HCT116 (cell line): ENCODE data around the gene ASAP2. TPM values are rescaled to one million over a fixed set of nuclear protein-coding genes. Genes with fewer than 3 reads are reported as not detected.

Experiments
- ATAC-seq: fragments of 200-7000 bp; cut with Tn5 transposase; 2 replicates; pipeline ENCODE4 v1.9.1; 2020; ENCODE audit warnings: mild to moderate bottlenecking, moderate library complexity
- BruUV-seq: library from RNA; stranded (reverse); fragments of 400-500 nt; replicated peaks from 2 replicates; lab custom pipeline; 2021; lab: Mats Ljungman, UMichigan
- CTCF ChIA-PET: fragments of 300-600 bp; sonication (Branson Sonifier 250); formaldehyde crosslinking; loops from one replicate; lab custom pipeline; 2021; ENCODE audit warnings: antibody characterized with exemption; lab: Charles Lee
- POLR2A ChIA-PET: fragments of 300-600, 350-600 bp; sonication (Branson Sonifier 250); formaldehyde crosslinking; loops from one replicate; lab custom pipeline; 2021; ENCODE audit warnings: antibody characterized with exemption; lab: Charles Lee
- RAD21 ChIA-PET, 2 experiments: fragments of 300-600 bp; sonication (Branson Sonifier 250); formaldehyde crosslinking; loops; one replicate each; lab custom pipeline; 2023; ENCODE audit warnings: low total read pairs in 2 of 2; ENCODE audit not compliant: uncharacterized antibody in 2 of 2, unreplicated experiment in 2 of 2, low non-redundant PET in 1 of 2; lab: Charles Lee
- DNase-seq: peaks from one replicate; pipeline ENCODE4 v3.0.0-alpha.2; 2010; ENCODE audit warnings: low read depth, low spot score
- H2AFZ ChIP-seq: fragments of 200-600 bp; shearing (Covaris generic), sonication (generic); 2 replicates; pipeline ENCODE4 v1.6.1; 2017; ENCODE audit warnings: low read depth, mixed run types, mixed read lengths, antibody characterized with exemption, low read length; ENCODE audit not compliant: poor library complexity, severe bottlenecking
- H3K27ac ChIP-seq: 2 replicates; pipeline ENCODE4 v1.5.1; 2012; ENCODE audit warnings: low read depth, low read length
- H3K27me3 ChIP-seq: fragments of 200-600 bp; sonication (generic); 2 replicates; pipeline ENCODE4 v1.6.1; 2016; ENCODE audit warnings: mixed run types, low read length, mixed read lengths; ENCODE audit not compliant: insufficient read depth
- H3K36me3 ChIP-seq, 2 experiments: fragments of 200-500 bp in 1 of 2; fragments of 200-600 bp in 1 of 2; sonication (Bioruptor generic) in 1 of 2; sonication (generic) in 1 of 2; 2 replicates each; pipeline versions ENCODE4 v1.5.1 to v1.6.1; 2014 to 2016; ENCODE audit warnings: low read length in 2 of 2, inconsistent platforms in 1 of 2, mixed read lengths in 1 of 2, mixed run types in 1 of 2; ENCODE audit not compliant: insufficient read depth in 2 of 2, control insufficient read depth in 1 of 2
- H3K4me1 ChIP-seq, 2 experiments: fragments of 200-600 bp in 1 of 2; sonication (generic) in 1 of 2; 2 replicates each; pipeline versions ENCODE4 v1.5.1 to v1.6.1; 2012 to 2017; ENCODE audit warnings: low read length in 2 of 2, inconsistent platforms in 1 of 2, mild to moderate bottlenecking in 1 of 2, mixed read lengths in 1 of 2, mixed run types in 1 of 2, moderate library complexity in 1 of 2; ENCODE audit not compliant: insufficient read depth in 2 of 2, control insufficient read depth in 1 of 2
- H3K4me2 ChIP-seq: fragments of 200-600 bp; sonication (generic); 2 replicates; pipeline ENCODE4 v1.6.1; 2017; ENCODE audit warnings: mixed run types, low read length, mixed read lengths
- H3K4me3 ChIP-seq, 2 experiments: fragments of 200-600 bp in 1 of 2; sonication (generic) in 1 of 2; replicated peaks in 1 of 2; 2 replicates each; pipeline ENCODE4 v1.5.1; 2011 to 2016; ENCODE audit warnings: low read length in 2 of 2, control low read depth in 1 of 2, low read depth in 1 of 2, mild to moderate bottlenecking in 1 of 2, mixed read lengths in 1 of 2, mixed run types in 1 of 2
- H3K79me2 ChIP-seq: fragments of 200-600 bp; sonication (generic); 2 replicates; pipeline ENCODE4 v1.6.1; 2017; ENCODE audit warnings: mild to moderate bottlenecking, mixed run types, low read length, moderate library complexity, mixed read lengths; ENCODE audit not compliant: insufficient read depth
- H3K9ac ChIP-seq: fragments of 200-600 bp; sonication (generic); 2 replicates; pipeline ENCODE4 v1.6.1; 2016; ENCODE audit warnings: low read length, mixed read lengths
- H3K9me2 ChIP-seq: fragments of 200-600 bp; sonication (generic), shearing (Covaris generic); 2 replicates; pipeline ENCODE4 v1.6.1; 2017; ENCODE audit warnings: mixed run types, mild to moderate bottlenecking, moderate library complexity; ENCODE audit not compliant: insufficient read depth
- H3K9me3 ChIP-seq, 2 experiments: fragments of 200-500 bp in 1 of 2; fragments of 200-600 bp in 1 of 2; sonication (Bioruptor generic) in 1 of 2; sonication (generic) in 1 of 2; 2 replicates each; pipeline ENCODE4 v1.6.1; 2014 to 2017; ENCODE audit warnings: low read length in 2 of 2, mixed read lengths in 2 of 2, inconsistent platforms in 1 of 2, low read depth in 1 of 2, mild to moderate bottlenecking in 1 of 2, mixed run types in 1 of 2, moderate library complexity in 1 of 2; ENCODE audit not compliant: control insufficient read depth in 1 of 2, insufficient read depth in 1 of 2
- H4K20me1 ChIP-seq: fragments of 200-600 bp; sonication (generic), shearing (Covaris generic); 2 replicates; pipeline ENCODE4 v1.6.1; 2017; ENCODE audit warnings: mixed run types, mild to moderate bottlenecking, moderate library complexity; ENCODE audit not compliant: insufficient read depth
- CBX3 ChIP-seq: IDR thresholded peaks from 2 replicates; pipeline ENCODE4 v1.6.1; 2012; ENCODE audit warnings: low read depth
- CEBPB ChIP-seq: IDR thresholded peaks from 2 replicates; pipeline ENCODE4 v1.6.1; 2012; ENCODE audit warnings: low read depth
- EGR1 ChIP-seq: IDR thresholded peaks from 2 replicates; pipeline ENCODE4 v1.6.1; 2012; ENCODE audit warnings: low read depth
- ELF1 ChIP-seq: IDR thresholded peaks from 2 replicates; pipeline ENCODE4 v1.6.1; 2012; ENCODE audit warnings: low read depth, borderline replicate concordance
- EZH2phosphoT487 ChIP-seq: fragments of 200-600 bp; IDR thresholded peaks from 2 replicates; pipeline ENCODE4 v1.6.1; 2018; ENCODE audit warnings: antibody characterized with exemption, borderline replicate concordance
- FOSL1 ChIP-seq: IDR thresholded peaks from 2 replicates; pipeline ENCODE4 v1.6.1; 2012; ENCODE audit warnings: low read depth
- JUND ChIP-seq: IDR thresholded peaks from 2 replicates; pipeline ENCODE4 v1.6.1; 2012
- POLR2A ChIP-seq: IDR thresholded peaks from 2 replicates; pipeline ENCODE4 v1.7.0; 2011; ENCODE audit warnings: borderline replicate concordance; ENCODE audit not compliant: insufficient read depth, insufficient read length; ENCODE audit errors: extremely low read depth
- POLR2AphosphoS5 ChIP-seq: IDR thresholded peaks from 2 replicates; pipeline ENCODE4 v1.6.1; 2011; ENCODE audit warnings: mild to moderate bottlenecking, low read depth, low read length, moderate library complexity
- RAD21 ChIP-seq: IDR thresholded peaks from 2 replicates; pipeline ENCODE4 v1.6.1; 2012; ENCODE audit warnings: low read depth, mild to moderate bottlenecking
- REST ChIP-seq: IDR thresholded peaks from 2 replicates; pipeline ENCODE4 v1.6.1; 2012; ENCODE audit warnings: low read depth
- SIN3A ChIP-seq: IDR thresholded peaks from 2 replicates; pipeline ENCODE4 v1.6.1; 2012; ENCODE audit warnings: low read depth
- SRF ChIP-seq: IDR thresholded peaks from 2 replicates; pipeline ENCODE4 v1.6.1; 2012; ENCODE audit warnings: low read depth
- TCF7L2 ChIP-seq: IDR thresholded peaks from 2 replicates; pipeline ENCODE4 v1.7.0; 2011; ENCODE audit warnings: borderline replicate concordance, inconsistent platforms; ENCODE audit not compliant: insufficient read depth, insufficient read length; ENCODE audit errors: extremely low read depth
- YY1 ChIP-seq: IDR thresholded peaks from 2 replicates; pipeline ENCODE4 v1.6.1; 2011; ENCODE audit warnings: low read length, low read depth, moderate library complexity, mild to moderate bottlenecking; ENCODE audit not compliant: insufficient replicate concordance; ENCODE audit errors: extremely low read depth
- ZBTB33 ChIP-seq: IDR thresholded peaks from 2 replicates; pipeline ENCODE4 v1.6.1; 2011; ENCODE audit warnings: mild to moderate bottlenecking, low read length, moderate library complexity; ENCODE audit not compliant: insufficient replicate concordance; ENCODE audit errors: extremely low read depth
- ZFX ChIP-seq: fragments of 450-650 bp; IDR thresholded peaks from 2 replicates; pipeline ENCODE4 v1.6.1; 2017
- ZNF274 ChIP-seq: fragments of 200-500 bp; sonication (Bioruptor generic); IDR thresholded peaks from 2 replicates; pipeline ENCODE4 v1.6.1; 2014; ENCODE audit warnings: mild to moderate bottlenecking, low read depth, low read length, inconsistent platforms
- intact Hi-C: fragments of 100-400 bp; cut with micrococcal nuclease; formaldehyde crosslinking; loops from 2 replicates; pipeline ENCODE4 v1.10.0; 2022
- total RNA-seq: library from RNA; stranded (reverse); gene quantifications from one replicate; pipeline ENCODE4 v1.2.1, GENCODE V29; 2021; ENCODE audit not compliant: unreplicated experiment
- TF ChIP-seq, protein P1 (sequence below): IDR thresholded peaks from 2 replicates; pipeline ENCODE4 v1.6.1; 2012

The ASAP2 gene
- total RNA-seq, 1 experiment from 2014 or later, result 16.5 TPM

GRCh38 chr2:9271091-9271490, 64.5 kb downstream of the ASAP2 start:
- RAD21 ChIA-PET, result no interaction called here
- POLR2A ChIA-PET, result no interaction called here

More at GRCh38 chr2:9271091-9271490, 64.5 kb downstream of the ASAP2 start:
- TF ChIP-seq YY1, result no peak
- no peak for TF ChIP-seq CEBPB
- TF ChIP-seq POLR2AphosphoS5, result no peak
- no peak for TF ChIP-seq SRF
- no peak for TF ChIP-seq SIN3A
- TF ChIP-seq TCF7L2, result no peak
- no peak for TF ChIP-seq ZFX
- TF ChIP-seq REST, result no peak
- TF ChIP-seq ZNF274, result no peak
- no peak for TF ChIP-seq ZBTB33
- TF ChIP-seq POLR2A, result no peak
- TF ChIP-seq CBX3, result no peak
- TF ChIP-seq EZH2phosphoT487, result no peak
- TF ChIP-seq FOSL1, result no peak
- TF ChIP-seq ELF1, result no peak
- no peak for TF ChIP-seq JUND
- no peak for TF ChIP-seq EGR1
- TF ChIP-seq, protein P1, sequence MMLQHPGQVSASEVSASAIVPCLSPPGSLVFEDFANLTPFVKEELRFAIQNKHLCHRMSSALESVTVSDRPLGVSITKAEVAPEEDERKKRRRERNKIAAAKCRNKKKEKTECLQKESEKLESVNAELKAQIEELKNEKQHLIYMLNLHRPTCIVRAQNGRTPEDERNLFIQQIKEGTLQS, result no peak
- TF ChIP-seq RAD21, result no peak
- TF ChIP-seq, all 23 proteins: peak for 0
- Histone ChIP-seq H3K79me2 (peaks cover 13% of the 10 kb centered on the region; the same call in 1 of the 2 replicates), H3K9me3 (0 out of 4 replicates have a peak, but pooled peaks cover 0 to 4% of the 10 kb centered on the region in 2 experiments), H3K27me3 (no peaks in the 10 kb centered on the region), H3K4me1 (peaks cover 0 to 22% of the 10 kb centered on the region in 2 experiments; a peak in 2 of 4 replicates), H3K27ac (no peak overlapping the region), H4K20me1 (no peaks in the 10 kb centered on the region), H3K9me2 (no peaks in the 10 kb centered on the region), H3K36me3 (no peaks in the 10 kb centered on the region), H3K4me2 (no peak overlapping the region), H3K9ac (no peak overlapping the region), H3K4me3 (no peak overlapping the region), H2AFZ (no peak overlapping the region)
- no peak for ATAC-seq
- intact Hi-C loops, result no loop called here
- CTCF ChIA-PET, result no interaction called here
- DNase-seq, result no peak
- no TSS peak for BruUV-seq
